ENCODE results near the gene GADD45A.

GRCh38 chr1:67679691-67680090 lies 5.3 kb upstream of the GADD45A start:
- no peak for TF ChIP-seq CTCF (optimal IDR thresholded peaks at IDR 0.05 in 1 of 3, IDR thresholded peaks at IDR 0.05 in 1 of 3, conservative IDR thresholded peaks at IDR 0.05 in 1 of 3; ENCODE audit: extremely low read depth in 1 of 3, insufficient read depth in 2 of 3, low read length in 3 of 3)
- TF ChIP-seq EZH2 (IDR thresholded peaks at IDR 0.05; ENCODE audit: low read length), result no peak

Measured in keratinocyte (primary cell).